ENCODE data around the gene EDRF1. TPM values are rescaled to one million over a fixed set of nuclear protein-coding genes. Genes with fewer than 3 reads are reported as not detected.

Gene EDRF1
- total and polyA plus RNA-seq, 2 experiments from 2014 or later: 10.1 to 28.9 TPM

- H3K27me3 ChIP-seq: no peaks in the 10 kb centered on the region
- no peak overlapping the region for H3K4me3 ChIP-seq
- no peaks in the 10 kb centered on the region for H3K36me3 ChIP-seq (replicated peaks; ENCODE audit: insufficient read depth, low read depth)
- no peaks in the 10 kb centered on the region for H4K20me1 ChIP-seq (ENCODE audit: insufficient read depth, poor library complexity, severe bottlenecking)
- TF ChIP-seq CTCF (IDR thresholded peaks at IDR 0.05; ENCODE audit: poor library complexity) (no peak), EZH2 (IDR thresholded peaks at IDR 0.05; ENCODE audit: borderline replicate concordance) (no peak), EZH2phosphoT487 (IDR thresholded peaks at IDR 0.05; ENCODE audit: low read depth, severe bottlenecking, unreplicated experiment) (no peak)
- H3K9me2 ChIP-seq (replicated peaks; ENCODE audit: insufficient read depth): no peaks in the 10 kb centered on the region
- no peaks in the 10 kb centered on the region for H3K79me2 ChIP-seq
- no peaks in the 10 kb centered on the region for H3K9me3 ChIP-seq (ENCODE audit: low read depth)
- WGBS (ENCODE audit: low lambda C conversion rate, missing lambda C conversion rate): 97% methylated on average over 12 of the region's 12 CpGs
- no peak overlapping the region for H3K27ac ChIP-seq
- DNase-seq (ENCODE audit: low spot score): no peak
- H3K4me2 ChIP-seq: no peak overlapping the region
- H3K4me1 ChIP-seq (ENCODE audit: insufficient read depth): no peaks in the 10 kb centered on the region
- no peak overlapping the region for H2AFZ ChIP-seq
Observed at GRCh38 chr10:125769175-125769574, 49.7 kb downstream of the EDRF1 start.

GRCh38 chr10:125770844-125771243 is 51.3 kb downstream of the EDRF1 start:
- Histone ChIP-seq H3K9me3 (ENCODE audit: low read depth) (no peaks in the 10 kb centered on the region), H3K79me2 (no peaks in the 10 kb centered on the region), H3K9me2 (replicated peaks; ENCODE audit: insufficient read depth) (no peaks in the 10 kb centered on the region), H3K27ac (no peak overlapping the region), H3K36me3 (replicated peaks; ENCODE audit: insufficient read depth, low read depth) (no peaks in the 10 kb centered on the region), H3K4me3 (no peak overlapping the region), H4K20me1 (ENCODE audit: insufficient read depth, poor library complexity, severe bottlenecking) (no peaks in the 10 kb centered on the region), H3K4me2 (no peak overlapping the region), H3K4me1 (ENCODE audit: insufficient read depth) (no peaks in the 10 kb centered on the region), H2AFZ (no peak overlapping the region), H3K27me3 (no peaks in the 10 kb centered on the region)
- DNase-seq (ENCODE audit: low spot score): no peak
- TF ChIP-seq CTCF (IDR thresholded peaks at IDR 0.05; ENCODE audit: poor library complexity): no peak
- no peak for TF ChIP-seq EZH2phosphoT487 (IDR thresholded peaks at IDR 0.05; ENCODE audit: low read depth, severe bottlenecking, unreplicated experiment)
- TF ChIP-seq EZH2 (IDR thresholded peaks at IDR 0.05; ENCODE audit: borderline replicate concordance): no peak
- WGBS (ENCODE audit: low lambda C conversion rate, missing lambda C conversion rate): 95% methylated on average over 5 of the region's 5 CpGs

- no peak overlapping the region for H3K4me3 ChIP-seq
- no peak for TF ChIP-seq EZH2 (IDR thresholded peaks at IDR 0.05; ENCODE audit: borderline replicate concordance)
- TF ChIP-seq CTCF (IDR thresholded peaks at IDR 0.05; ENCODE audit: poor library complexity): no peak
- TF ChIP-seq EZH2phosphoT487 (IDR thresholded peaks at IDR 0.05; ENCODE audit: low read depth, severe bottlenecking, unreplicated experiment): no peak
- no peaks in the 10 kb centered on the region for H4K20me1 ChIP-seq (ENCODE audit: insufficient read depth, poor library complexity, severe bottlenecking)
- H2AFZ ChIP-seq: no peak overlapping the region
- H3K27ac ChIP-seq: no peak overlapping the region
- no peaks in the 10 kb centered on the region for H3K4me1 ChIP-seq (ENCODE audit: insufficient read depth)
- no peak overlapping the region for H3K4me2 ChIP-seq
- no peaks in the 10 kb centered on the region for H3K9me3 ChIP-seq (ENCODE audit: low read depth)
- H3K36me3 ChIP-seq (replicated peaks; ENCODE audit: insufficient read depth, low read depth): no peaks in the 10 kb centered on the region
- WGBS (ENCODE audit: low lambda C conversion rate, missing lambda C conversion rate): 86% methylated on average over 28 of the region's 28 CpGs
- H3K9me2 ChIP-seq (replicated peaks; ENCODE audit: insufficient read depth): no peaks in the 10 kb centered on the region
- DNase-seq (ENCODE audit: low spot score): no peak
- H3K79me2 ChIP-seq: no peaks in the 10 kb centered on the region
- no peaks in the 10 kb centered on the region for H3K27me3 ChIP-seq
Observed at GRCh38 chr10:125772112-125772863, 52.8 kb downstream of the EDRF1 start.

Measured in hepatocyte (in vitro differentiated cells).